Hippocampal formation (tissue), 2 donors: ENCODE results near the gene MSN.
A peak's percentile ranks its signal among the peaks of the same experiment; 100 is the strongest.
"Not testable (repeated sequence)": the region's sequence is repeated elsewhere in the genome, so short reads cannot be mapped to it uniquely, and the experiment has no call there.

Experiments
- DNase-seq, 2 donors: peaks; one replicate each; lab custom pipeline; 2025; lab: John Stamatoyannopoulos, UW

MSN gene

GRCh38 chrX:65720381-65720964 lies 53.0 kb downstream of the MSN start:
- no peak for DNase-seq

GRCh38 chrX:65723706-65724105 lies 56.3 kb downstream of the MSN start:
- DNase-seq, result no peak

GRCh38 chrX:65726715-65727114 lies 59.3 kb downstream of the MSN start:
- peak in 1 of 2 donors; percentile 4 for DNase-seq

- no peak for DNase-seq
Observed at GRCh38 chrX:65731684-65732289, 64.3 kb downstream of the MSN start.

- no peak for DNase-seq
Observed at GRCh38 chrX:65740909-65741308, 73.5 kb downstream of the MSN start.

- DNase-seq, result no peak
Observed at GRCh38 chrX:65741823-65742222, 74.4 kb downstream of the MSN start.

- no peak for DNase-seq
Observed at GRCh38 chrX:65744965-65745364, 77.5 kb downstream of the MSN start.

- no peak for DNase-seq
Observed at GRCh38 chrX:65745427-65745826, 78.0 kb downstream of the MSN start.

- no peak for DNase-seq
Observed at GRCh38 chrX:65745992-65746391, 78.5 kb downstream of the MSN start.

GRCh38 chrX:65750674-65751469 lies 83.4 kb downstream of the MSN start:
- no peak for DNase-seq

GRCh38 chrX:65751519-65751918 lies 84.1 kb downstream of the MSN start:
- no peak for DNase-seq

- DNase-seq, result no peak
Observed at GRCh38 chrX:65752294-65752693, 84.8 kb downstream of the MSN start.

GRCh38 chrX:65755786-65756185 lies 88.3 kb downstream of the MSN start:
- no peak for DNase-seq

GRCh38 chrX:65757943-65758342 lies 90.5 kb downstream of the MSN start:
- DNase-seq, result no peak

- no peak for DNase-seq
Observed at GRCh38 chrX:65758505-65758904, 91.1 kb downstream of the MSN start.

GRCh38 chrX:65759525-65759924 lies 92.1 kb downstream of the MSN start:
- DNase-seq, result not testable (repeated sequence)

- DNase-seq, result no peak
Observed at GRCh38 chrX:65769564-65770292, 102.3 kb downstream of the MSN start.

- DNase-seq, result no peak
Observed at GRCh38 chrX:65772842-65773241, 105.4 kb downstream of the MSN start.

GRCh38 chrX:65781845-65782244 lies 114.4 kb downstream of the MSN start:
- no peak for DNase-seq

GRCh38 chrX:65783746-65784145 lies 116.3 kb downstream of the MSN start:
- DNase-seq, result no peak
